ENCODE data around the gene EIF4EBP2. TPM values are rescaled to one million over a fixed set of nuclear protein-coding genes. Genes with fewer than 3 reads are reported as not detected.

The EIF4EBP2 gene
- total and polyA plus RNA-seq, 2 donors from 2014 or later: 35.8 to 66.6 TPM

DNA sequence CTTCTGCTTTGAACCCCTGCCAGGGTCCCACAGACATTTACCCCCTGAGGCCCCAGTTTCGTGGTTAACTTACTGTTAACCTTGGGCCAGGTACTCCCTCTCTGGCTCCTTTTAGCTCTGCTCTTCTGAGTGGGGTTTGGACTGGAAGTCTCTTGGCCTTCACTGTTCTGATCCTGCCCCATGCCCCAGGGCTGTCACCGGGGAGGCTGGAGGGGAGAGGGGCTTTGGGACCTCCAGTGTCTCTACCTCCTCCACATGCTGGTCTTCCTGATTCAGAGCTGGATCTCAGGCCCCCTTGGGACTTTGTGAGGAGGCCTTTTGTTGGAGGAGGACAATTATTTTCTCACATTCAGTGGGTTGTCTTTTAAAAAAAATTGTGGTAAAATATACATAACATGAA lies 61.9 kb downstream of the EIF4EBP2 start:
- no peak for DNase-seq
- intact Hi-C loops (cut with DNase I): loop anchor here (10.0 kb wide), 1 partner anchor 419 kb away; the partner anchor contains the start of gene PCBD1
- H3K9me3 ChIP-seq (ENCODE audit: control insufficient read depth in 2 of 3, insufficient read depth in 1 of 3, low read length in 3 of 3): no peaks in the 10 kb centered on the region
- no peaks in the 10 kb centered on the region for H3K36me3 ChIP-seq (ENCODE audit: control insufficient read depth in 2 of 3, insufficient read depth in 3 of 3, low read length in 3 of 3)
- FAIRE-seq: no peak
- no peak overlapping the region for H3K27ac ChIP-seq (ENCODE audit: low read depth in 2 of 2, low read length in 2 of 2)
- no peaks in the 10 kb centered on the region for H3K27me3 ChIP-seq (ENCODE audit: control insufficient read depth, insufficient read depth, low read length)
- no peak overlapping the region for H3K9ac ChIP-seq (ENCODE audit: low read length in 3 of 3)
- peaks cover 0 to 3% (median 0%) of the 10 kb centered on the region in 3 donors for H3K4me1 ChIP-seq (ENCODE audit: control insufficient read depth in 2 of 3, insufficient read depth in 2 of 3, low read depth in 1 of 3, low read length in 3 of 3)
- TF ChIP-seq, protein P1, sequence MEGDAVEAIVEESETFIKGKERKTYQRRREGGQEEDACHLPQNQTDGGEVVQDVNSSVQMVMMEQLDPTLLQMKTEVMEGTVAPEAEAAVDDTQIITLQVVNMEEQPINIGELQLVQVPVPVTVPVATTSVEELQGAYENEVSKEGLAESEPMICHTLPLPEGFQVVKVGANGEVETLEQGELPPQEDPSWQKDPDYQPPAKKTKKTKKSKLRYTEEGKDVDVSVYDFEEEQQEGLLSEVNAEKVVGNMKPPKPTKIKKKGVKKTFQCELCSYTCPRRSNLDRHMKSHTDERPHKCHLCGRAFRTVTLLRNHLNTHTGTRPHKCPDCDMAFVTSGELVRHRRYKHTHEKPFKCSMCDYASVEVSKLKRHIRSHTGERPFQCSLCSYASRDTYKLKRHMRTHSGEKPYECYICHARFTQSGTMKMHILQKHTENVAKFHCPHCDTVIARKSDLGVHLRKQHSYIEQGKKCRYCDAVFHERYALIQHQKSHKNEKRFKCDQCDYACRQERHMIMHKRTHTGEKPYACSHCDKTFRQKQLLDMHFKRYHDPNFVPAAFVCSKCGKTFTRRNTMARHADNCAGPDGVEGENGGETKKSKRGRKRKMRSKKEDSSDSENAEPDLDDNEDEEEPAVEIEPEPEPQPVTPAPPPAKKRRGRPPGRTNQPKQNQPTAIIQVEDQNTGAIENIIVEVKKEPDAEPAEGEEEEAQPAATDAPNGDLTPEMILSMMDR (IDR thresholded peaks at IDR 0.05; ENCODE audit: borderline replicate concordance, extremely low read depth, insufficient read depth): no peak
- no peak overlapping the region for H3K4me3 ChIP-seq (ENCODE audit: low read length in 3 of 3)

DNA sequence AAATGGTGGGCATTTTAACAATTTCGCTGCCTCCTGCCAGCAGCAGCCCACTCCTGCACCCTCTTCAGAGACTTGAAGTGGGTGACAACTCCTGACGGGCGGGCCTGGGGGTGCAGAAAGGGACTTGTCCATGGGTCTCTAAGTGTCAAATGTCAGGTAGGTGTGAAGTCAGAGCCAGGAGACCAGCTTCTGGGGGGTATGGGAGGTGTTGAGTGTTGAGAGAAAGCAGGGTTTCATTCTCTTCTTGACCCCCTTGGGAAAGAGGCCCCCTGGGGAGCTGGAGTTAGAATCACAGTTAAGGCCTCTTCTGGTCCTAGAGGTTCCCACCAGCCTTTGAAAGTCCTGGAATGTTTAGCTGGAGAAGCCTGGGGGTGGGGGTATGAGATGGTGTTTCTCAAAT lies 63.0 kb downstream of the EIF4EBP2 start:
- Histone ChIP-seq H3K4me3 (ENCODE audit: low read length in 3 of 3) (no peak overlapping the region), H3K36me3 (ENCODE audit: control insufficient read depth in 2 of 3, insufficient read depth in 3 of 3, low read length in 3 of 3) (no peaks in the 10 kb centered on the region), H3K4me1 (ENCODE audit: control insufficient read depth in 2 of 3, insufficient read depth in 2 of 3, low read depth in 1 of 3, low read length in 3 of 3) (peaks cover 0 to 3% (median 0%) of the 10 kb centered on the region in 3 donors), H3K27me3 (ENCODE audit: control insufficient read depth, insufficient read depth, low read length) (no peaks in the 10 kb centered on the region), H3K27ac (ENCODE audit: low read depth in 2 of 2, low read length in 2 of 2) (no peak overlapping the region), H3K9me3 (ENCODE audit: control insufficient read depth in 2 of 3, insufficient read depth in 1 of 3, low read length in 3 of 3) (no peaks in the 10 kb centered on the region), H3K9ac (ENCODE audit: low read length in 3 of 3) (no peak overlapping the region)
- intact Hi-C loops (cut with DNase I): loop anchor here (10.0 kb wide), 1 partner anchor 418 kb away; the partner anchor contains the start of gene PCBD1
- DNase-seq: no peak
- TF ChIP-seq, protein P1 (IDR thresholded peaks at IDR 0.05; ENCODE audit: borderline replicate concordance, extremely low read depth, insufficient read depth): no peak
- no peak for FAIRE-seq

DNA sequence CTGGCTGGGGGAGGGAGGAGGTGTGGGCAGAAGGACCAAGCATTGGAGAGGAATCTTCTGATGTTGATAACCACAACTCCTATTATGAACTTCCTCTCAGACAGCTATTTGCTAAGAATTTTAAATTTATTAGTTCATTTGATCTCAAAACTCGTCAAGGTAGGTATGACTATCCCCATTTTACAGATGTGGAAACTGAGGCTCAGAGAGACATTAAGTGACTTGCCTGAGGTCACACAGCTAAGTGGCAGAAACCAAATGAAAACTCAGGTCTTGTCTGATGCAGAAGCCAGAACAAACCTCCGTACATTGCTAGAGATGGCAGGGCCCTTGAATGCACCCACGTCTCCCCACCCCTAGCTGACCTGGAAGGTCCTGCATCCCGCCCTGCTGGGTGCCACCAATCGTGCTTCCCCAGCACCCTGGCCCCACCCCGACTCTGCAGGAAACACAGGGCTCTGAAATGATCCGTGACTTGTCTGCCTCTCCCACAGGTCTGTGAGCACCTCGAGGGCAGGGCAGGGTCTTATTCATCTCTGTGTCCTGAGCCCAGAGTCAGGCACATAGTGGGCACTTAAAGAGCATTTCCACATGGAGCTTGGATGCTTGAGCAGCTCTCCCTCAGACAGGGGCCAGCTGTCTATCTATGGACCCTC lies 69.0 kb downstream of the EIF4EBP2 start:
- Histone ChIP-seq H3K4me3 (ENCODE audit: low read length in 3 of 3) (no peak overlapping the region), H3K9ac (ENCODE audit: low read length in 3 of 3) (no peak overlapping the region), H3K36me3 (ENCODE audit: control insufficient read depth in 2 of 3, insufficient read depth in 3 of 3, low read length in 3 of 3) (no peaks in the 10 kb centered on the region), H3K27ac (ENCODE audit: low read depth in 2 of 2, low read length in 2 of 2) (no peak overlapping the region), H3K9me3 (ENCODE audit: control insufficient read depth in 2 of 3, insufficient read depth in 1 of 3, low read length in 3 of 3) (no peaks in the 10 kb centered on the region), H3K4me1 (ENCODE audit: control insufficient read depth in 2 of 3, insufficient read depth in 2 of 3, low read depth in 1 of 3, low read length in 3 of 3) (peaks cover 0 to under 1% (median 0%) of the 10 kb centered on the region in 3 donors), H3K27me3 (ENCODE audit: control insufficient read depth, insufficient read depth, low read length) (no peaks in the 10 kb centered on the region)
- DNase-seq (no peak), FAIRE-seq (no peak)
- intact Hi-C loops (cut with DNase I): no loop called here
- TF ChIP-seq, protein P1 (IDR thresholded peaks at IDR 0.05; ENCODE audit: borderline replicate concordance, extremely low read depth, insufficient read depth): no peak
